Measurements from ENCODE around the gene FAM9A.
"Not testable (repeated sequence)": the region's sequence is repeated elsewhere in the genome, so short reads cannot be mapped to it uniquely, and the experiment has no call there.

Gene FAM9A

GRCh38 chrX:8800351-8800750 is 832 bp downstream of the FAM9A start:
- DNase-seq: not testable (repeated sequence)

- DNase-seq: not testable (repeated sequence)
Measured at GRCh38 chrX:8799281-8799680, 1.9 kb downstream of the FAM9A start.

- not testable (repeated sequence) for DNase-seq
Measured at GRCh38 chrX:8798702-8799101, 2.5 kb downstream of the FAM9A start.

GRCh38 chrX:8787119-8787518 is 14.1 kb downstream of the FAM9A start:
- not testable (repeated sequence) for DNase-seq

- no peak for DNase-seq
Measured at GRCh38 chrX:8784162-8784561, 17.0 kb downstream of the FAM9A start.

- DNase-seq: no peak
Measured at GRCh38 chrX:8783714-8784098, 17.5 kb downstream of the FAM9A start.

- no peak for DNase-seq
Measured at GRCh38 chrX:8783097-8783713, 18.0 kb downstream of the FAM9A start.

- DNase-seq: no peak
Measured at GRCh38 chrX:8782595-8782994, 18.6 kb downstream of the FAM9A start.

- DNase-seq: not testable (repeated sequence)
Measured at GRCh38 chrX:8781921-8782320, 19.3 kb downstream of the FAM9A start.

GRCh38 chrX:8773117-8773516 is 28.1 kb downstream of the FAM9A start:
- DNase-seq: no peak

GRCh38 chrX:8760021-8760420 is 41.2 kb downstream of the FAM9A start:
- no peak for DNase-seq

- not testable (repeated sequence) for DNase-seq
Measured at GRCh38 chrX:8758706-8759105, 42.5 kb downstream of the FAM9A start.

- not testable (repeated sequence) for DNase-seq
Measured at GRCh38 chrX:8757609-8758389, 43.4 kb downstream of the FAM9A start.

- DNase-seq: no peak
Measured at GRCh38 chrX:8755813-8756212, 45.4 kb downstream of the FAM9A start.

GRCh38 chrX:8755116-8755515 is 46.1 kb downstream of the FAM9A start:
- no peak for DNase-seq

GRCh38 chrX:8749697-8750096 is 51.5 kb downstream of the FAM9A start:
- DNase-seq: no peak

- no peak for DNase-seq
Measured at GRCh38 chrX:8748855-8749254, 52.3 kb downstream of the FAM9A start.

- DNase-seq: no peak
Measured at GRCh38 chrX:8743126-8743732, 58.0 kb downstream of the FAM9A start.

- no peak for DNase-seq
Measured at GRCh38 chrX:8741981-8742380, 59.2 kb downstream of the FAM9A start.

Data from NCI-H510A (cell line).